HEK293 (cell line): ENCODE measurements around the gene ARID3A.
A peak's percentile ranks its signal among the peaks of the same experiment; 100 is the strongest.

Experiments
- CTCF ChIA-PET: fragments of 350-600 bp; formaldehyde crosslinking; extraction: SDS; loops from one replicate; lab custom pipeline; 2021; ENCODE audit warnings: antibody characterized with exemption; lab: Yijun Ruan, JAX
- POLR2A ChIA-PET: fragments of 300-600 bp; formaldehyde crosslinking; extraction: SDS; loops from one replicate; lab custom pipeline; 2020; ENCODE audit warnings: antibody characterized with exemption, inconsistent platforms; lab: Yijun Ruan, JAX
- H3K27ac ChIP-seq: fragments of 200-500 bp; sonication (Bioruptor generic); 2 replicates; pipeline ENCODE4 v1.5.1; 2014; ENCODE audit warnings: low read depth, low read length, control low read depth, inconsistent platforms; ENCODE audit errors: extremely low read depth
- H3K36me3 ChIP-seq, 2 experiments: fragments of 200-500 bp in 1 of 2; sonication (Bioruptor generic) in 1 of 2; 1 replicate in 1 of 2; 2 replicates in 1 of 2; pipeline ENCODE4 v1.5.1; 2014 to 2017; ENCODE audit warnings: inconsistent platforms in 2 of 2, low read length in 2 of 2; ENCODE audit not compliant: control insufficient read depth in 2 of 2, insufficient read depth in 1 of 2
- H3K4me1 ChIP-seq: fragments of 200-500 bp; sonication (Bioruptor generic); 2 replicates; pipeline ENCODE4 v1.5.1; 2014; ENCODE audit warnings: mild to moderate bottlenecking, low read length, inconsistent platforms; ENCODE audit not compliant: control insufficient read depth, insufficient read depth
- H3K4me3 ChIP-seq: 2 replicates; pipeline ENCODE4 v1.5.1; 2011; ENCODE audit warnings: low read depth, mild to moderate bottlenecking, control low read depth, low read length, moderate library complexity
- H3K9me3 ChIP-seq: fragments of 200-500 bp; sonication (Bioruptor generic); 2 replicates; pipeline ENCODE4 v1.5.1; 2014; ENCODE audit warnings: low read depth, low read length, inconsistent platforms; ENCODE audit not compliant: control insufficient read depth, insufficient read depth
- KLF7 ChIP-seq: fragments of 450-650 bp; formaldehyde crosslinking; IDR thresholded peaks from 2 replicates; pipeline ENCODE4 v1.5.1; 2016; ENCODE audit warnings: missing biosample characterization, missing genetic modification characterization, borderline replicate concordance
- PRDM1 ChIP-seq: fragments of 450-650 bp; formaldehyde crosslinking; IDR thresholded peaks from 2 replicates; pipeline ENCODE4; 2016; ENCODE audit warnings: missing biosample characterization, missing genetic modification characterization
- REST ChIP-seq: fragments of 450-650 bp; formaldehyde crosslinking; IDR thresholded peaks from 2 replicates; pipeline ENCODE4 v1.5.1; 2016; ENCODE audit warnings: missing biosample characterization, missing genetic modification characterization
- TSHZ1 ChIP-seq: fragments of 450-650 bp; formaldehyde crosslinking; IDR thresholded peaks from 2 replicates; pipeline ENCODE4 v1.5.1; 2016; ENCODE audit warnings: missing biosample characterization, missing genetic modification characterization, borderline replicate concordance
- ZBTB48 ChIP-seq: fragments of 450-650 bp; formaldehyde crosslinking; IDR thresholded peaks from 2 replicates; pipeline ENCODE4 v1.5.1; 2016; ENCODE audit warnings: missing biosample characterization, missing genetic modification characterization
- ZBTB8A ChIP-seq: fragments of 450-650 bp; formaldehyde crosslinking; IDR thresholded peaks from 2 replicates; pipeline ENCODE4 v1.5.1; 2016; ENCODE audit warnings: missing biosample characterization, missing genetic modification characterization
- ZNF354C ChIP-seq: fragments of 450-650 bp; formaldehyde crosslinking; IDR thresholded peaks from 2 replicates; pipeline ENCODE4 v1.5.1; 2016; ENCODE audit warnings: missing biosample characterization, missing genetic modification characterization, low read depth, borderline replicate concordance
- ZNF544 ChIP-seq: fragments of 450-650 bp; formaldehyde crosslinking; IDR thresholded peaks from 2 replicates; pipeline ENCODE4 v1.5.0; 2017; ENCODE audit warnings: missing biosample characterization, missing genetic modification characterization
- ZNF768 ChIP-seq: fragments of 450-650 bp; formaldehyde crosslinking; IDR thresholded peaks from 2 replicates; pipeline ENCODE4 v1.5.1; 2018; ENCODE audit warnings: missing biosample characterization, mild to moderate bottlenecking, missing genetic modification characterization
- ZSCAN23 ChIP-seq: fragments of 450-650 bp; formaldehyde crosslinking; IDR thresholded peaks from 2 replicates; pipeline ENCODE4 v1.5.1; 2016; ENCODE audit warnings: missing biosample characterization, missing genetic modification characterization
- TF ChIP-seq, protein P1 (sequence below): fragments of 450-650 bp; formaldehyde crosslinking; IDR thresholded peaks from 2 replicates; pipeline ENCODE4 v1.5.1; 2016; ENCODE audit warnings: missing biosample characterization, missing genetic modification characterization
- TF ChIP-seq, protein P2 (sequence below): fragments of 450-650 bp; formaldehyde crosslinking; IDR thresholded peaks from 2 replicates; pipeline ENCODE4 v1.5.1; 2016; ENCODE audit warnings: missing biosample characterization, missing genetic modification characterization

Gene ARID3A

GRCh38 chr19:1004204-1004802 lies 78.5 kb downstream of the ARID3A start:
- TF ChIP-seq ZSCAN23: no peak
- no peak for TF ChIP-seq KLF7
- no peak for TF ChIP-seq ZBTB48 (tag by site-specific recombination)
- TF ChIP-seq ZNF354C (tag by site-specific recombination): no peak
- no peak for TF ChIP-seq ZNF544 (tag by site-specific recombination)
- TF ChIP-seq, protein P1, sequence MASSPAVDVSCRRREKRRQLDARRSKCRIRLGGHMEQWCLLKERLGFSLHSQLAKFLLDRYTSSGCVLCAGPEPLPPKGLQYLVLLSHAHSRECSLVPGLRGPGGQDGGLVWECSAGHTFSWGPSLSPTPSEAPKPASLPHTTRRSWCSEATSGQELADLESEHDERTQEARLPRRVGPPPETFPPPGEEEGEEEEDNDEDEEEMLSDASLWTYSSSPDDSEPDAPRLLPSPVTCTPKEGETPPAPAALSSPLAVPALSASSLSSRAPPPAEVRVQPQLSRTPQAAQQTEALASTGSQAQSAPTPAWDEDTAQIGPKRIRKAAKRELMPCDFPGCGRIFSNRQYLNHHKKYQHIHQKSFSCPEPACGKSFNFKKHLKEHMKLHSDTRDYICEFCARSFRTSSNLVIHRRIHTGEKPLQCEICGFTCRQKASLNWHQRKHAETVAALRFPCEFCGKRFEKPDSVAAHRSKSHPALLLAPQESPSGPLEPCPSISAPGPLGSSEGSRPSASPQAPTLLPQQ: no peak
- TF ChIP-seq PRDM1 (tag by site-specific recombination): no peak
- no peak for TF ChIP-seq TSHZ1 (tag by site-specific recombination)
- Histone ChIP-seq H3K4me3 (no peak overlapping the region), H3K4me1 (no peaks in the 10 kb centered on the region; the same call in 1 of the 2 replicates), H3K9me3 (no peaks in the 10 kb centered on the region), H3K27ac (no peak overlapping the region), H3K36me3 (no peaks in the 10 kb centered on the region)
- ChIA-PET POLR2A (interaction anchor here (0.5 to 1.1 kb wide), 3 partner anchors 8 to 38 kb away, joined by 3 read pairs; no protein-coding TSS in a partner anchor), CTCF (interaction anchor here (0.6 to 1.2 kb wide), 4 partner anchors 8 to 234 kb away, joined by 3 to 6 read pairs (median 3); no protein-coding TSS in a partner anchor)

GRCh38 chr19:1004803-1005664 lies 79.2 kb downstream of the ARID3A start:
- H3K36me3 ChIP-seq: peaks cover 0 to 6% of the 10 kb centered on the region in 2 experiments; a peak in 1 of 3 replicates
- no peak overlapping the region for H3K4me3 ChIP-seq
- TF ChIP-seq, protein P2, sequence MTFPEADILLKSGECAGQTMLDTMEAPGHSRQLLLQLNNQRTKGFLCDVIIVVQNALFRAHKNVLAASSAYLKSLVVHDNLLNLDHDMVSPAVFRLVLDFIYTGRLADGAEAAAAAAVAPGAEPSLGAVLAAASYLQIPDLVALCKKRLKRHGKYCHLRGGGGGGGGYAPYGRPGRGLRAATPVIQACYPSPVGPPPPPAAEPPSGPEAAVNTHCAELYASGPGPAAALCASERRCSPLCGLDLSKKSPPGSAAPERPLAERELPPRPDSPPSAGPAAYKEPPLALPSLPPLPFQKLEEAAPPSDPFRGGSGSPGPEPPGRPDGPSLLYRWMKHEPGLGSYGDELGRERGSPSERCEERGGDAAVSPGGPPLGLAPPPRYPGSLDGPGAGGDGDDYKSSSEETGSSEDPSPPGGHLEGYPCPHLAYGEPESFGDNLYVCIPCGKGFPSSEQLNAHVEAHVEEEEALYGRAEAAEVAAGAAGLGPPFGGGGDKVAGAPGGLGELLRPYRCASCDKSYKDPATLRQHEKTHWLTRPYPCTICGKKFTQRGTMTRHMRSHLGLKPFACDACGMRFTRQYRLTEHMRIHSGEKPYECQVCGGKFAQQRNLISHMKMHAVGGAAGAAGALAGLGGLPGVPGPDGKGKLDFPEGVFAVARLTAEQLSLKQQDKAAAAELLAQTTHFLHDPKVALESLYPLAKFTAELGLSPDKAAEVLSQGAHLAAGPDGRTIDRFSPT (tag by site-specific recombination): peak; percentile 51
- peak; percentile 59 for TF ChIP-seq REST
- peak; percentile 36; the same call in 1 of the 2 replicates for TF ChIP-seq ZBTB8A (tag by site-specific recombination)
- no peak for TF ChIP-seq ZNF768 (tag by site-specific recombination)
- TF ChIP-seq, all 188 proteins: peak for 3
- ChIA-PET POLR2A (interaction anchor here (0.5 to 1.1 kb wide), 2 partner anchors 9 to 39 kb away, joined by 3 read pairs; no protein-coding TSS in a partner anchor), CTCF (interaction anchor here (0.7 to 1.5 kb wide), 3 partner anchors 102 to 236 kb away, joined by 3 to 7 read pairs (median 4); no protein-coding TSS in a partner anchor)
- H3K27ac ChIP-seq: no peak overlapping the region
- no peaks in the 10 kb centered on the region; the same call in 1 of the 2 replicates for H3K4me1 ChIP-seq
- H3K9me3 ChIP-seq: no peaks in the 10 kb centered on the region
